Subcutaneous adipose tissue (tissue), 4 donors: Measurements from ENCODE around the gene ONECUT3. TPM values are rescaled to one million over a fixed set of nuclear protein-coding genes. Genes with fewer than 3 reads are reported as not detected.

ENCODE experiments used
- CTCF ChIP-seq: fragments of 450-650 bp; IDR thresholded peaks from one replicate; pipeline ENCODE4 v1.5.1; 2016; ENCODE audit warnings: low read depth, mild to moderate bottlenecking, control low read depth, antibody characterized with exemption, moderate library complexity
- total RNA-seq, 4 donors: library from RNA; depleted of rRNA; stranded (reverse); fragments of >200 nt; gene quantifications; one replicate each; pipeline ENCODE4 v1.1.0, GENCODE V29; 2016

ONECUT3 gene
- total RNA-seq, 4 donors from 2014 or later: not detected

DNA sequence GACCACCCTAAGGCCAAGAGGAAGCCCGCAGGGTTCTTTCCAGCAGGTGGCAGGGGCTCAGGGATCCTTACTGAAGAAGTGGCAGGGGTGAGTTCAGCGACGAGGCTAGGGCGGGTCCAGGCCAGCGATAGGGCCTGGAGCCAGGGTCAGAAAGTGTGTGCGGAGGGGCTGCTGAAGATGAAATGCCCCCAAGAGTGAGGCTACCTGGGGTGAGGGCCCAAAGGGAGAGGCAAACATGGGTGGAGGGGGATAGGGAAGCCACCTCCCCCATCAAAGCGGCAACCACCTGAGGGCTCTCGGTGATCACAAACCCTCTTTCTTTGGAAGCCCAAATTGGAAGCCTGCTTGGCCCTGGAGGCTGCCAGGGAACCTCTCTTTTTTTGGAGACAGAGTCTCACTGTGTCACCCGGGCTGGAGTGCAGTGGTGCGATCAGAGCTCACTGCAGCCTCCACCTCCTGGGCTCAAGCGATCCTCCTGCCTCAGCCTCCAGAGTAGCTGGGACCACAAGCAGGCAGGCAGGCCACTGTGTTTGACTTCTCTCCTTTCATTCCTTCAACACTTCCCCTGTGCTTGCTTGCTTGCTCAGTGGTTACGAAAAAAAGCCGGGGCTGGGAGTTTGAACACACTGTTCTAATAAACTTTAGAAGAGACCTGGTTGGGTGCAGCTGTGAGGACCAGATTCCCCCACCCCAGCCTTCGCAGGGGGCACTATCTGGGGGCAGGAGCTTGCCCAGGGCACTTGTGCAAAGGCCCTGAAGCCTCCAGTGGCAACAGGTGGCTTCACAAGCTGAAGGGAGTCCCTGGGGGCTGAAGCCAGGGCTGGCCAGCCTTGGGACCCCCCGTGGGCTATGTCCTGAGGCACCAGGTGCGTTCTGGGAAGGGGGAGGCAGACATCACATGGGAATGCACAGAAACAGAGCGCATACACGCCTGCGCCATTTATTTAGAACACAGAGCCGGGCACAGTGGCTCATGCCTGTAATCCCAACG, 60.2 kb downstream of the ONECUT3 start:
- TF ChIP-seq CTCF: no peak

DNA sequence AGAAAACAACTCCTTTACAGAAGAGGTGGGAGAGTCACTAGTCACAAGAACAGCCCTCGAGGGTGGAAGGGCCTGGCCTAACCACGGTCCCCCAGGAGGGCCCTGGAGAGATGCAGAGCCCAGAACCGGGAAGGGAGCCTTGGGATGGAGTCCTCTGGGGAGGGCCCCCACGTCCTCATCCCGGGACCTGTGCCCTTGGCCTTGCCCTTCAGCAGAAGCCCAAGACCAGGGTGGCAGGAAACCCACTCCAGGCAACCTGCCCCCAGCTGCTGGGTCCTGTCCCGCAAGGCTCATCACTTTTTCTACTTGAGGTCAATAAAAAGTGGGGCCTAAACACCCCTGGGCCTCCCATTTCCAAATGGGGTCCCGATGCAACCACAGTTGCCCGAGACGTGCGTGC, 61.1 kb downstream of the ONECUT3 start:
- TF ChIP-seq CTCF: no peak

DNA sequence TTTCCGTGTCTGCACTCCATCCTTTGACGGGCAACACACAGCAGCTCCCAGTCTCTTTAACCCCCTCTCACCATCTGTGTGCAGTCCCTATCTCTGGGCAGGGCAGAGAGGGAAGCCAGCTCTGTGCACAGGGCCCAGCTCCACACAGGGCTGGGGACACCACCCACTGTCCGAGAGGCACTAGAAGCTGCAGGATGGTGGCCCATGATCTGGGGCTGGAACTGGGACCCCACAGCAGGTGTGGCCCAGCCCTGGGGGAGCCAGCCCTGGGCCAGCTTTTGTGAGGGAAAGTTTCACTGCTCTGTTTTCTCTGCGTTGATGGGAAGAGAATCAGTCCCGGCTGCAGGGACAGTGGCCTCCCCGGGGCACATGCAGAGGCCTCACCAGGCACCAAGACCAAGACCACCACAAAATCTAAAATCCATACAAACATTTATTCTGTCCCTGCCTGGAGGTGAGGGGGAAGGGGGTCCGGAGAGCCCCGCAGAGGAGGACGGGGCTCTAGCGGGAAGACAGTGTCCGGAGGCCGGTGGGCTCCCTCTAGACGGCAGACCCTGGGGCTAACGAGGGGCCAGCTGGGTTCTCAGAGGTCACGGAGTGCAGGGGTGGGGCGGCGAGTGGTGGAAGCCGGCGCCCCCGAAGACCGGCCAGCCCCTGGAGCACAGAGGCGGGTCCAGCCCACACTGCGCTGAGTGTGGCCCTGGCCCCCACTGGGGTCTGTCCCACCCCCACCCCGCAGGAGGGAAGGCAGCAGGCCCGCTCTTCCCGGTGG, 61.7 kb downstream of the ONECUT3 start:
- no peak for TF ChIP-seq CTCF

- no peak for TF ChIP-seq CTCF
Measured at GRCh38 chr19:1815605-1816529, 62.6 kb downstream of the ONECUT3 start.

DNA sequence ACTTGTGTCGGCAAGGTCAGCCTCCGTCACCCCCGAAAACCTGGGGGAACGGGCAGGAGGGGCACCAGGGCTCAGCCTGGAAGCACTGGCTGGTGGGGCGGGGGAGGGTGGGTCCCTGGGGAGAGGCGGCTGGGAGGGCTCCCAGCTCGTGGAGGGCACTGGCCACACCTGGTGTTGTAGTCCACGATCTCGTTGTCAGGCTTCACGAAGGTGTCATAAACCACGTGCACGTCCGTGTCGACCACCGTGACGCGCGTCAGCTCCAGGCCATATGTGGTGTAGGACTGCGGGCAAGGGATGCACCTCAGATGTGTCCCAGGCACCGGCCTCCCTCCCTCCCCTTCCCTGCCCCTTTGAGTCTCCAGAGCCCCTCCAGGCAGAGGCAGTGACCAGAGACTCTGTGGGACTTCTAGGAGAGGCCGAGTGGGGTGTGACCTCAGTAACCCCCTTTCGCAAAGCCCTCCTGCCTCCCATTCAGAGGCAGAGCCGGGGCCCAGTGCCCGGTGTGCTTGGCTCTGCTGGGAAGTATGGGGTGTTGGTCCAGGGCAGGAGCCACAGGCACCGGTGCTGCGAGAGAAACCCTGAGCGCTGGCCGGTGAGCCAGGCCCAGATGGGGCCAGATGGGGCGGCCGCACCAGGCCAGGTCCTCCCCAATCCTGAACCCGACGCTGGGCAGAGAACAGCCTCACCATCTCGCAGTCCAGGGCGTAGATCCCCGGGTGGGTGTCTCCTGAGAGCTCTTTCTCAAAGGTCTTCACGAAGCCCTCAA, 63.4 kb downstream of the ONECUT3 start:
- TF ChIP-seq CTCF: no peak

DNA sequence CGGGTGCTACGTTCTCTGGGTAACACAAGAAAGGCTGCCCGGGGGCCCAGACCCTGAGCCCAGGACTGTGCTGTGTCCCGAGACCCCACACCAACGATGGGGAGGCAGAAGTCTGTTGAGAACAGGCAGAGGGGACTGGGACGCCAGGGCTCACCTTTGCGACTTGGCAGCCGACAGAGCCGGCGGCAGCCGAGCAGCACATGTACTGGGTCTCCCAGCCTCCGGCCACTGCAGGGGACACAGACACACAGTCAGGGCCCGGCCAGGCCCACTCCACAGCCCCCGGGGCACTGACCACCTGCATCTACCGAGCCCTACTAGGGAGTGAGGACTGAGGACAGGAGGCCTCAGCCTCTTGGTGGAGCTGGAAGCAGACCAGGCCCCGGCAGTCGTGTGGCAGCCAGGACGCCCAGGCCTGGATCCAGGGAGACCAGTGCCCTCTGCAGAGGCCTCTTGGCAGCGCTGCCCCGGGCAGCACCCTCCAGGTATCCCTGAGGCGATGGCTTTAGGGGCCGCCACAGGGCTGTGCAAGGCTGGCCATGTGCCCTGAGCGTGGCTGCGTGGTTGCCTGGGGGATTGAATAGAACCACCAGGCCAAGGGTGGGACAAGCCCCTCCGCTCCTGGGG, 64.4 kb downstream of the ONECUT3 start:
- no peak for TF ChIP-seq CTCF
